ENCODE results near the gene MSMO1. TPM values are rescaled to one million over a fixed set of nuclear protein-coding genes. Genes with fewer than 3 reads are reported as not detected.

The MSMO1 gene
- total and polyA plus RNA-seq, 2 experiments from 2014 or later, result 65.8 to 305 TPM

Other genes with a start within 250 kb of the MSMO1 start
- gene TMEM192, start 214.8 kb upstream of the MSMO1 start, total RNA-seq, result 5.2 and 7.7 TPM in 2 replicates
- gene TMEM192, start 214.8 kb upstream of the MSMO1 start, polyA plus RNA-seq, result 14.0 and 17.3 TPM in 2 replicates
- 35.3 and 39.7 TPM in 2 replicates for gene KLHL2, start 120.1 kb upstream of the MSMO1 start, total RNA-seq
- 39.8 and 46.3 TPM in 2 replicates for gene KLHL2, start 120.1 kb upstream of the MSMO1 start, polyA plus RNA-seq
- 204 and 238 TPM in 2 replicates for gene CPE, start 51.3 kb downstream of the MSMO1 start, total RNA-seq
- gene CPE, start 51.3 kb downstream of the MSMO1 start, polyA plus RNA-seq, result 238 and 323 TPM in 2 replicates